HG02938 (cell line): Measurements from ENCODE around the gene CD4.
"Not testable (repeated sequence)": the region's sequence is repeated elsewhere in the genome, so short reads cannot be mapped to it uniquely, and the experiment has no call there.

ENCODE experiments used
- ATAC-seq: cut with Tn5 transposase; IDR thresholded peaks from one replicate; pipeline ENCODE4 v1.9.1; 2021; ENCODE audit warnings: mild to moderate bottlenecking, moderate library complexity; ENCODE audit not compliant: unreplicated experiment

CD4 gene

GRCh38 chr12:6788972-6789924 is at the start of gene CD4:
Gene CD4, plus strand, starts transcription at chr12:6789528. Its CDS starts 10,611 bp downstream, at chr12:6800139.
- no peak for ATAC-seq

- ATAC-seq: not testable (repeated sequence)
Observed at GRCh38 chr12:6742080-6742479, 47.2 kb upstream of the CD4 start.

- no peak for ATAC-seq
Observed at GRCh38 chr12:6742834-6743233, 46.5 kb upstream of the CD4 start.

GRCh38 chr12:6743300-6743699 is 46.0 kb upstream of the CD4 start:
- ATAC-seq: not testable (repeated sequence)

- no peak for ATAC-seq
Observed at GRCh38 chr12:6745741-6746525, 43.4 kb upstream of the CD4 start.

GRCh38 chr12:6747216-6747615 is 42.1 kb upstream of the CD4 start:
- no peak for ATAC-seq

- ATAC-seq: no peak
Observed at GRCh38 chr12:6748761-6749160, 40.6 kb upstream of the CD4 start.

- no peak for ATAC-seq
Observed at GRCh38 chr12:6750506-6750905, 38.8 kb upstream of the CD4 start.

GRCh38 chr12:6751767-6752166 is 37.6 kb upstream of the CD4 start:
- no peak for ATAC-seq

GRCh38 chr12:6752167-6752920 is 37.0 kb upstream of the CD4 start:
- no peak for ATAC-seq

GRCh38 chr12:6752921-6753771 is 36.2 kb upstream of the CD4 start, which contains the start of gene MLF2:
Gene MLF2, minus strand, starts transcription at chr12:6753141. Its CDS starts 807 bp downstream, at chr12:6752334.
- ATAC-seq: peak; percentile 91

GRCh38 chr12:6753772-6754356 is 35.5 kb upstream of the CD4 start:
- no peak for ATAC-seq

- no peak for ATAC-seq
Observed at GRCh38 chr12:6754411-6754810, 34.9 kb upstream of the CD4 start.

GRCh38 chr12:6757028-6757690 is 32.2 kb upstream of the CD4 start:
- ATAC-seq: no peak

GRCh38 chr12:6758506-6759095 is 30.7 kb upstream of the CD4 start:
- ATAC-seq: no peak

- no peak for ATAC-seq
Observed at GRCh38 chr12:6759741-6760140, 29.6 kb upstream of the CD4 start.

GRCh38 chr12:6763380-6763779 is 25.9 kb upstream of the CD4 start:
- no peak for ATAC-seq

- ATAC-seq: peak; percentile 86
Observed at GRCh38 chr12:6764011-6764828, 25.1 kb upstream of the CD4 start.
